ENCODE measurements around the gene KAT6B. TPM values are rescaled to one million over a fixed set of nuclear protein-coding genes. Genes with fewer than 3 reads are reported as not detected.

KAT6B gene
- total and polyA plus RNA-seq, 2 donors from 2014 or later = 2.9 to 34.2 TPM

- H3K36me3 ChIP-seq (ENCODE audit: control insufficient read depth in 2 of 3, insufficient read depth in 3 of 3, low read length in 3 of 3) = no peaks in the 10 kb centered on the region
- no peak for FAIRE-seq
- H3K4me1 ChIP-seq (ENCODE audit: control insufficient read depth in 2 of 3, insufficient read depth in 2 of 3, low read depth in 1 of 3, low read length in 3 of 3) = no peaks in the 10 kb centered on the region
Measured at GRCh38 chr10:74882831-74883230, 56.4 kb downstream of the KAT6B start.

GRCh38 chr10:74883428-74883827 lies 57.0 kb downstream of the KAT6B start:
- no peak for DNase-seq
- Histone ChIP-seq H3K27me3 (ENCODE audit: control insufficient read depth, insufficient read depth, low read length) (no peaks in the 10 kb centered on the region), H3K27ac (ENCODE audit: low read depth in 2 of 2, low read length in 2 of 2) (no peak overlapping the region), H3K4me1 (ENCODE audit: control insufficient read depth in 2 of 3, insufficient read depth in 2 of 3, low read depth in 1 of 3, low read length in 3 of 3) (no peaks in the 10 kb centered on the region), H3K9ac (ENCODE audit: low read length in 3 of 3) (no peak overlapping the region), H3K4me3 (ENCODE audit: low read length in 3 of 3) (no peak overlapping the region), H3K9me3 (ENCODE audit: control insufficient read depth in 2 of 3, insufficient read depth in 1 of 3, low read length in 3 of 3) (no peaks in the 10 kb centered on the region), H3K36me3 (ENCODE audit: control insufficient read depth in 2 of 3, insufficient read depth in 3 of 3, low read length in 3 of 3) (no peaks in the 10 kb centered on the region)
- FAIRE-seq = no peak
- no peak for TF ChIP-seq CTCF (IDR thresholded peaks at IDR 0.05; ENCODE audit: borderline replicate concordance, extremely low read depth, insufficient read depth)
- intact Hi-C loops (cut with DNase I) = no loop called here

More at GRCh38 chr10:74882831-74883230, 56.4 kb downstream of the KAT6B start:
- H3K9me3 ChIP-seq (ENCODE audit: control insufficient read depth in 2 of 3, insufficient read depth in 1 of 3, low read length in 3 of 3) = no peaks in the 10 kb centered on the region
- H3K27ac ChIP-seq (ENCODE audit: low read depth in 2 of 2, low read length in 2 of 2) = no peak overlapping the region
- no peak overlapping the region for H3K9ac ChIP-seq (ENCODE audit: low read length in 3 of 3)
- no peak overlapping the region for H3K4me3 ChIP-seq (ENCODE audit: low read length in 3 of 3)
- no peaks in the 10 kb centered on the region for H3K27me3 ChIP-seq (ENCODE audit: control insufficient read depth, insufficient read depth, low read length)
- TF ChIP-seq CTCF (IDR thresholded peaks at IDR 0.05; ENCODE audit: borderline replicate concordance, extremely low read depth, insufficient read depth) = no peak
- DNase-seq = no peak
- intact Hi-C loops (cut with DNase I) = no loop called here

GRCh38 chr10:74887614-74888284 lies 61.3 kb downstream of the KAT6B start:
- DNase-seq = no peak
- TF ChIP-seq CTCF (IDR thresholded peaks at IDR 0.05; ENCODE audit: borderline replicate concordance, extremely low read depth, insufficient read depth) = no peak
- no peak overlapping the region for H3K9ac ChIP-seq (ENCODE audit: low read length in 3 of 3)
- H3K4me3 ChIP-seq (ENCODE audit: low read length in 3 of 3) = no peak overlapping the region
- no peaks in the 10 kb centered on the region for H3K9me3 ChIP-seq (ENCODE audit: control insufficient read depth in 2 of 3, insufficient read depth in 1 of 3, low read length in 3 of 3)
- no peaks in the 10 kb centered on the region for H3K27me3 ChIP-seq (ENCODE audit: control insufficient read depth, insufficient read depth, low read length)
- H3K36me3 ChIP-seq (ENCODE audit: control insufficient read depth in 2 of 3, insufficient read depth in 3 of 3, low read length in 3 of 3) = no peaks in the 10 kb centered on the region
- H3K4me1 ChIP-seq (ENCODE audit: control insufficient read depth in 2 of 3, insufficient read depth in 2 of 3, low read depth in 1 of 3, low read length in 3 of 3) = no peaks in the 10 kb centered on the region
- H3K27ac ChIP-seq (ENCODE audit: low read depth in 2 of 2, low read length in 2 of 2) = no peak overlapping the region
- no peak for FAIRE-seq
- intact Hi-C loops (cut with DNase I) = no loop called here
